ENCODE results near the gene PARP2.
A peak's percentile ranks its signal among the peaks of the same experiment; 100 is the strongest.

GRCh38 chr14:20306079-20306423 is 37.4 kb upstream of the PARP2 start:
- TF ChIP-seq, protein P1, sequence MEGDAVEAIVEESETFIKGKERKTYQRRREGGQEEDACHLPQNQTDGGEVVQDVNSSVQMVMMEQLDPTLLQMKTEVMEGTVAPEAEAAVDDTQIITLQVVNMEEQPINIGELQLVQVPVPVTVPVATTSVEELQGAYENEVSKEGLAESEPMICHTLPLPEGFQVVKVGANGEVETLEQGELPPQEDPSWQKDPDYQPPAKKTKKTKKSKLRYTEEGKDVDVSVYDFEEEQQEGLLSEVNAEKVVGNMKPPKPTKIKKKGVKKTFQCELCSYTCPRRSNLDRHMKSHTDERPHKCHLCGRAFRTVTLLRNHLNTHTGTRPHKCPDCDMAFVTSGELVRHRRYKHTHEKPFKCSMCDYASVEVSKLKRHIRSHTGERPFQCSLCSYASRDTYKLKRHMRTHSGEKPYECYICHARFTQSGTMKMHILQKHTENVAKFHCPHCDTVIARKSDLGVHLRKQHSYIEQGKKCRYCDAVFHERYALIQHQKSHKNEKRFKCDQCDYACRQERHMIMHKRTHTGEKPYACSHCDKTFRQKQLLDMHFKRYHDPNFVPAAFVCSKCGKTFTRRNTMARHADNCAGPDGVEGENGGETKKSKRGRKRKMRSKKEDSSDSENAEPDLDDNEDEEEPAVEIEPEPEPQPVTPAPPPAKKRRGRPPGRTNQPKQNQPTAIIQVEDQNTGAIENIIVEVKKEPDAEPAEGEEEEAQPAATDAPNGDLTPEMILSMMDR (IDR thresholded peaks at IDR 0.05) = peak; percentile 57
- no peak for TF ChIP-seq ZFX (IDR thresholded peaks at IDR 0.05; ENCODE audit: borderline replicate concordance)
